GM12878 (cell line): Measurements from ENCODE around the gene MYH7B. TPM values are rescaled to one million over a fixed set of nuclear protein-coding genes. Genes with fewer than 3 reads are reported as not detected.

Source experiments
- ATAC-seq: fragments of 200-7000 bp; cut with Tn5 transposase; 3 replicates; pipeline ENCODE4 v1.9.1; 2020; ENCODE audit warnings: mild to moderate bottlenecking, moderate library complexity
- BruUV-seq: library from RNA; stranded (reverse); fragments of 400-500 nt; replicated peaks from 2 replicates; lab custom pipeline; 2021; lab: Mats Ljungman, UMichigan
- CTCF ChIA-PET: fragments of 300-600 bp; sonication (Branson Sonifier 250); formaldehyde crosslinking; extraction: SDS; loops from one replicate; lab custom pipeline; 2021; ENCODE audit warnings: inconsistent platforms; lab: Yijun Ruan, JAX
- POLR2A ChIA-PET: fragments of 350-600 bp; formaldehyde crosslinking; extraction: SDS; loops from one replicate; lab custom pipeline; 2021; ENCODE audit warnings: inconsistent platforms; lab: Charles Lee
- RAD21 ChIA-PET: fragments of 300-600 bp; sonication (Branson Sonifier 250); formaldehyde crosslinking; loops from one replicate; lab custom pipeline; 2023; ENCODE audit warnings: antibody characterized with exemption; ENCODE audit not compliant: unreplicated experiment; lab: Charles Lee
- SMC1A ChIA-PET: fragments of 300-600 bp; sonication (Branson Sonifier 250); formaldehyde crosslinking; loops from one replicate; lab custom pipeline; 2023; ENCODE audit not compliant: unreplicated experiment, uncharacterized antibody; lab: Charles Lee
- DNase-seq: peaks from one replicate; pipeline ENCODE4 v3.0.0-alpha.2; 2011; ENCODE audit warnings: low read depth, low spot score
- FAIRE-seq: peaks from 3 replicates; lab custom pipeline; 2011; peaks lifted over from hg19 to GRCh38; lab: Jason Lieb, UNC
- H2AFZ ChIP-seq: 2 replicates; pipeline ENCODE4 v1.6.0; 2011; ENCODE audit warnings: low read depth, low read length, control low read depth; ENCODE audit not compliant: control insufficient read depth
- H3K27ac ChIP-seq: 2 replicates; pipeline ENCODE4 v1.5.1; 2011; ENCODE audit warnings: control low read depth; ENCODE audit not compliant: control insufficient read depth, insufficient read depth
- H3K27me3 ChIP-seq, 2 experiments: replicated peaks in 1 of 2; 2 replicates each; pipeline versions ENCODE4 v1.6.0 to v1.6.1; 2011; ENCODE audit warnings: low read length in 1 of 2; ENCODE audit not compliant: control insufficient read depth in 2 of 2, insufficient read depth in 2 of 2
- H3K36me3 ChIP-seq, 2 experiments: 2 replicates each; pipeline ENCODE4 v1.5.1; 2011; ENCODE audit warnings: low read length in 1 of 2; ENCODE audit not compliant: control insufficient read depth in 2 of 2, insufficient read depth in 2 of 2
- H3K4me1 ChIP-seq: 2 replicates; pipeline ENCODE4 v1.6.1; 2011; ENCODE audit warnings: mild to moderate bottlenecking, low read length, moderate library complexity, mixed read lengths; ENCODE audit not compliant: control insufficient read depth, insufficient read depth
- H3K4me2 ChIP-seq: 2 replicates; pipeline ENCODE4 v1.6.0; 2011; ENCODE audit warnings: control low read depth; ENCODE audit not compliant: control insufficient read depth, insufficient read depth
- H3K4me3 ChIP-seq: fragments of 200-600 bp; sonication (generic); 2 replicates; pipeline ENCODE4 v1.5.1; 2016
- H3K79me2 ChIP-seq: 2 replicates; pipeline ENCODE4 v1.6.0; 2011; ENCODE audit warnings: low read length; ENCODE audit not compliant: control insufficient read depth, insufficient read depth
- H3K9ac ChIP-seq: 2 replicates; pipeline ENCODE4 v1.8.0; 2011; ENCODE audit warnings: low read length, control low read depth, mixed read lengths; ENCODE audit not compliant: control insufficient read depth, insufficient read depth
- H3K9me3 ChIP-seq: replicated peaks from 3 replicates; pipeline ENCODE4 v1.5.1; 2011; ENCODE audit warnings: mild to moderate bottlenecking, low read length; ENCODE audit not compliant: control insufficient read depth, insufficient read depth
- H4K20me1 ChIP-seq: 2 replicates; pipeline ENCODE4 v1.6.0; 2011; ENCODE audit not compliant: control insufficient read depth, insufficient read depth
- E2F4 ChIP-seq: IDR thresholded peaks from 2 replicates; pipeline ENCODE4 v1.6.1; 2012; ENCODE audit warnings: low read depth, low read length, improper control_type of control experiment
- GABPA ChIP-seq: IDR thresholded peaks from 2 replicates; pipeline ENCODE4 v1.6.1; 2014; ENCODE audit warnings: antibody characterized with exemption, low read depth, mild to moderate bottlenecking, inconsistent platforms
- NFYB ChIP-seq: IDR thresholded peaks from 2 replicates; pipeline ENCODE4 v1.6.1; 2011; ENCODE audit warnings: low read depth, mild to moderate bottlenecking, low read length, improper control_type of control experiment, moderate library complexity; ENCODE audit not compliant: insufficient read depth
- USF1 ChIP-seq: IDR thresholded peaks from 2 replicates; pipeline ENCODE4 v1.6.1; 2011; ENCODE audit warnings: borderline replicate concordance, low read depth, mild to moderate bottlenecking, moderate library complexity, mixed read lengths, low read length; ENCODE audit not compliant: insufficient read depth; ENCODE audit errors: extremely low read length
- ZBED1 ChIP-seq: IDR thresholded peaks from 2 replicates; pipeline ENCODE4 v1.6.1; 2016; ENCODE audit warnings: borderline replicate concordance
- ZNF592 ChIP-seq: fragments of 450-650 bp; IDR thresholded peaks from 2 replicates; pipeline ENCODE4 v1.6.1; 2017; ENCODE audit warnings: mild to moderate bottlenecking, moderate library complexity
- ZNF622 ChIP-seq: fragments of 450-650 bp; IDR thresholded peaks from 2 replicates; pipeline ENCODE4 v1.6.1; 2017; ENCODE audit warnings: mild to moderate bottlenecking, inconsistent platforms
- WGBS: methylation state at CpG from one replicate; pipeline ENCODE4 v1.1.6; 2016; ENCODE audit warnings: low lambda C conversion rate; ENCODE audit not compliant: insufficient replicate concordance, insufficient coverage; ENCODE audit errors: missing lambda C conversion rate; 5-methylcytosine and 5-hydroxymethylcytosine counted together
- in situ Hi-C: fragments of 300-500 bp; cut with MboI; formaldehyde crosslinking; loops from 9 replicates; pipeline ENCODE4 v1.14.3; 2018; ENCODE audit warnings: mixed read lengths
- intact Hi-C: fragments of 100-400 bp; cut with micrococcal nuclease; formaldehyde crosslinking; loops from one replicate; pipeline ENCODE4 v1.14.2; 2022; ENCODE audit not compliant: unreplicated experiment
- polyA plus RNA-seq, 11 experiments: library from polyadenylated mRNA; depleted of rRNA in 4 of 11; unstranded in 6 of 11; stranded (reverse) in 5 of 11; fragments of >200 nt; fragmentation: Nextera tagmentation in 4 of 11; fragmentation: Illumina TruSeq in 1 of 11; extraction: Ambion mirVana in 4 of 11; extraction: Trizol in 1 of 11; gene quantifications; 1 replicate in 1 of 11; 2 replicates in 10 of 11; pipeline versions ENCODE4 v1.2.1 to v1.2.3, GENCODE V29; 2011 to 2016; ENCODE audit warnings: inconsistent platforms in 2 of 11, missing spikeins in 2 of 11, low read depth in 1 of 11
- total RNA-seq, 4 experiments: library from RNA; depleted of rRNA in 3 of 4; stranded (reverse); fragments of >200 nt in 3 of 4; fragmentation: Illumina TruSeq in 1 of 4; extraction: Trizol in 1 of 4; gene quantifications; 2 replicates each; pipeline versions ENCODE4 v1.2.1 to v1.2.3, GENCODE V29; 2013 to 2021
- TF ChIP-seq, protein P1 (sequence below): fragments of 450-650 bp; IDR thresholded peaks from 2 replicates; pipeline ENCODE4 v1.6.1; 2017; ENCODE audit warnings: mild to moderate bottlenecking, moderate library complexity

MYH7B gene
- total and polyA plus RNA-seq, 10 of the 15 experiments (the other 5 are each of a cell fraction or from before 2014, with no cell fraction given), result 0.01 to 0.40 (median 0.20) TPM; not detected in 3

- TF ChIP-seq, protein P1, sequence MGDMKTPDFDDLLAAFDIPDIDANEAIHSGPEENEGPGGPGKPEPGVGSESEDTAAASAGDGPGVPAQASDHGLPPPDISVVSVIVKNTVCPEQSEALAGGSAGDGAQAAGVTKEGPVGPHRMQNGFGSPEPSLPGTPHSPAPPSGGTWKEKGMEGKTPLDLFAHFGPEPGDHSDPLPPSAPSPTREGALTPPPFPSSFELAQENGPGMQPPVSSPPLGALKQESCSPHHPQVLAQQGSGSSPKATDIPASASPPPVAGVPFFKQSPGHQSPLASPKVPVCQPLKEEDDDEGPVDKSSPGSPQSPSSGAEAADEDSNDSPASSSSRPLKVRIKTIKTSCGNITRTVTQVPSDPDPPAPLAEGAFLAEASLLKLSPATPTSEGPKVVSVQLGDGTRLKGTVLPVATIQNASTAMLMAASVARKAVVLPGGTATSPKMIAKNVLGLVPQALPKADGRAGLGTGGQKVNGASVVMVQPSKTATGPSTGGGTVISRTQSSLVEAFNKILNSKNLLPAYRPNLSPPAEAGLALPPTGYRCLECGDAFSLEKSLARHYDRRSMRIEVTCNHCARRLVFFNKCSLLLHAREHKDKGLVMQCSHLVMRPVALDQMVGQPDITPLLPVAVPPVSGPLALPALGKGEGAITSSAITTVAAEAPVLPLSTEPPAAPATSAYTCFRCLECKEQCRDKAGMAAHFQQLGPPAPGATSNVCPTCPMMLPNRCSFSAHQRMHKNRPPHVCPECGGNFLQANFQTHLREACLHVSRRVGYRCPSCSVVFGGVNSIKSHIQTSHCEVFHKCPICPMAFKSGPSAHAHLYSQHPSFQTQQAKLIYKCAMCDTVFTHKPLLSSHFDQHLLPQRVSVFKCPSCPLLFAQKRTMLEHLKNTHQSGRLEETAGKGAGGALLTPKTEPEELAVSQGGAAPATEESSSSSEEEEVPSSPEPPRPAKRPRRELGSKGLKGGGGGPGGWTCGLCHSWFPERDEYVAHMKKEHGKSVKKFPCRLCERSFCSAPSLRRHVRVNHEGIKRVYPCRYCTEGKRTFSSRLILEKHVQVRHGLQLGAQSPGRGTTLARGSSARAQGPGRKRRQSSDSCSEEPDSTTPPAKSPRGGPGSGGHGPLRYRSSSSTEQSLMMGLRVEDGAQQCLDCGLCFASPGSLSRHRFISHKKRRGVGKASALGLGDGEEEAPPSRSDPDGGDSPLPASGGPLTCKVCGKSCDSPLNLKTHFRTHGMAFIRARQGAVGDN, result no peak
Measured at GRCh38 chr20:34965051-34965450, 9.4 kb downstream of the MYH7B start (continued).

- Histone ChIP-seq H3K9me3 (no peaks in the 10 kb centered on the region), H2AFZ (no peak overlapping the region), H3K27ac (no peak overlapping the region), H4K20me1 (no peaks in the 10 kb centered on the region), H3K4me2 (no peak overlapping the region), H3K36me3 (no peaks in the 10 kb centered on the region), H3K4me3 (no peak overlapping the region), H3K27me3 (no peaks in the 10 kb centered on the region), H3K4me1 (no peaks in the 10 kb centered on the region), H3K9ac (no peak overlapping the region), H3K79me2 (no peaks in the 10 kb centered on the region)
- no peak for DNase-seq
- ChIA-PET RAD21 (no interaction called here), SMC1A (no interaction called here), CTCF (interaction anchor here (2.4 kb wide), 1 partner anchor 92 kb away, joined by 8 read pairs; the partner anchor contains the start of gene ACSS2), POLR2A (no interaction called here)
- intact Hi-C loops, result no loop called here
- BruUV-seq, result no TSS peak
- 40% methylated on average over 5 of the region's 5 CpGs for WGBS
- TF ChIP-seq ZNF622 (no peak), USF1 (no peak), GABPA (no peak), ZNF592 (no peak), NFYB (no peak), E2F4 (no peak), ZBED1 (no peak)
- in situ Hi-C loops, result no loop called here
- no peak for FAIRE-seq
- ATAC-seq, result no peak
Measured at GRCh38 chr20:34967421-34967820, 11.8 kb downstream of the MYH7B start.
